ENCODE data around the gene PRPF38B.
A peak's percentile ranks its signal among the peaks of the same experiment; 100 is the strongest.
"Not testable (repeated sequence)": the region's sequence is repeated elsewhere in the genome, so short reads cannot be mapped to it uniquely, and the experiment has no call there.

PRPF38B gene, protein sequence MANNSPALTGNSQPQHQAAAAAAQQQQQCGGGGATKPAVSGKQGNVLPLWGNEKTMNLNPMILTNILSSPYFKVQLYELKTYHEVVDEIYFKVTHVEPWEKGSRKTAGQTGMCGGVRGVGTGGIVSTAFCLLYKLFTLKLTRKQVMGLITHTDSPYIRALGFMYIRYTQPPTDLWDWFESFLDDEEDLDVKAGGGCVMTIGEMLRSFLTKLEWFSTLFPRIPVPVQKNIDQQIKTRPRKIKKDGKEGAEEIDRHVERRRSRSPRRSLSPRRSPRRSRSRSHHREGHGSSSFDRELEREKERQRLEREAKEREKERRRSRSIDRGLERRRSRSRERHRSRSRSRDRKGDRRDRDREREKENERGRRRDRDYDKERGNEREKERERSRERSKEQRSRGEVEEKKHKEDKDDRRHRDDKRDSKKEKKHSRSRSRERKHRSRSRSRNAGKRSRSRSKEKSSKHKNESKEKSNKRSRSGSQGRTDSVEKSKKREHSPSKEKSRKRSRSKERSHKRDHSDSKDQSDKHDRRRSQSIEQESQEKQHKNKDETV

GRCh38 chr1:108691942-108692723 is at the start of gene PRPF38B:
PRPF38B (plus strand) TSS chr1:108692310; CDS start chr1:108692592, 282 bp downstream.
- peak; percentile 97 for DNase-seq

GRCh38 chr1:108643492-108644335 is 48.4 kb upstream of the PRPF38B start:
- DNase-seq, result peak; percentile 74

- no peak for DNase-seq
Measured at GRCh38 chr1:108644984-108645383, 47.1 kb upstream of the PRPF38B start.

DNA sequence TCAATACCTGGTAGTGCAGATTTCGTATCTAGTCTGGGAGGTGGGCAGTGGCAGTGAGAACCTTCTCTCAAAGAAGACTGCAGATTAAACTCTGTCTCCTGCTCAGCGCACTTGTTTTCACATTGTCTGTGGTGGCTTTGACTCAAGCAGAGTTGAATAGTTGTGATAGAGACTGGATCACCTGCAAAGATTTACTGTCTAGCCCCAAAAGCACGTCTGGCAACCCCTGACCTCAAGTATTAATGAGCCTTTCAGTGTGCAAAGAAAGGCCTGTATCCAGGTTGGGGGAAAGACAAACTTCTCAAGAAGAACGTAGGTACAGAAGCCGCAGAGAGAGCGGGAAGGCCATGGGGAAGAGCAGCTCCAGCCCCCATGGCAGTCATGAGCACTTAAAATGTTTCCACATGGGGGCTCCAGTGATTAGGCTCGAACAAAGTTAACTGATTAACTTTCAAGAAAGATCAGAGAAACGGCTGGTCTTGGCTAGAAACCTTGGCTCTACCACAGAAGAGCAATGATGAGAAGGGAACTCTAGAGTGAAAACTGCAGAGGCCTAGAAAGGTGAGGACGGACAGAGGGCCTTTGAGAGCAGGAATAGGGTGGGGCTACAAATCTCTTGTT is 46.4 kb upstream of the PRPF38B start:
- no peak for DNase-seq

GRCh38 chr1:108646265-108646647 is 45.9 kb upstream of the PRPF38B start:
- no peak for DNase-seq

- peak; percentile 35 for DNase-seq
Measured at GRCh38 chr1:108646648-108647269, 45.4 kb upstream of the PRPF38B start.

GRCh38 chr1:108653431-108654105 is 38.5 kb upstream of the PRPF38B start:
- no peak for DNase-seq

- no peak for DNase-seq
Measured at GRCh38 chr1:108657356-108658080, 34.6 kb upstream of the PRPF38B start.

- peak; percentile 89 for DNase-seq
Measured at GRCh38 chr1:108661030-108661609, 31.0 kb upstream of the PRPF38B start, which contains the start of gene HENMT1. HENMT1 (minus strand) TSS chr1:108661093; CDS start chr1:108659884, 1,209 bp downstream.

DNA sequence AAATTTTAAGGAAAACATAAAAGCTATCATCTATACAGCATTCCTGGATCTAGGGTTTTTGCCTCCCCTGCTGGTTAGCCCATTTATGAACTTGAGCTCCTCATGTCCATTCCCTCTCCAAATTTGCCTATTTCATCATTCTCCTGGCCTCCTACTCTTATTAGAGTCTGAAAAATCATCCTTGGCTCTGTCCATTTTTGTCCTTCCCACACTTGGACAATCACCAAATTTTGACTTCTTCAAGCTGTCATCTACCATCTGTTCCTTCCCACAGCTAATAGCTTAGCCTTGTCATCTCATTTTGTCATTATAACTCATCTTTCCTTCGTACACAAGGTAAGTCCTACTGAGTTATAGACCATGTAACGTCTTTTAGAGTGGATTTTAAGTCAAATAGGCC is 29.0 kb upstream of the PRPF38B start:
- DNase-seq, result no peak

- no peak for DNase-seq
Measured at GRCh38 chr1:108664481-108664880, 27.6 kb upstream of the PRPF38B start.

DNA sequence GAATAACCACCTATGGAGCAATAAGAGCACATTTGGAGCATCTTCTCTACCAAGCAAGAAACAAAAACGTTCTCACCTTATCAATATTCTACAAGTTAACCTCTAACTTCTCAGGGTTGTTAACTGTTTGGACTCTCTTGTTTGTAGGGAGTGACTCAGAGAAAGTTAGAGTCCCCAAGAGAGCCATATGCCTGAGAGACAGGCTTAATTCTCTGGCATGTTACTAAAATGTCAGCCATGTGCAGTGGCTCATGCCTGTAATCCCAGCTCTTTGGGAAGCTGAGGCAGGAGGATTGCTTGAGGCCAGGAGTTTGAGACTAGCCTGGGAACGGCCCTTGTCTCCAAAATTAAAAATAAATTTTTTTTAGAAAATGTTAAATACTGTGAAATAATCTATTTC is 27.0 kb upstream of the PRPF38B start:
- DNase-seq, result no peak

GRCh38 chr1:108665771-108666170 is 26.3 kb upstream of the PRPF38B start:
- DNase-seq, result no peak

DNA sequence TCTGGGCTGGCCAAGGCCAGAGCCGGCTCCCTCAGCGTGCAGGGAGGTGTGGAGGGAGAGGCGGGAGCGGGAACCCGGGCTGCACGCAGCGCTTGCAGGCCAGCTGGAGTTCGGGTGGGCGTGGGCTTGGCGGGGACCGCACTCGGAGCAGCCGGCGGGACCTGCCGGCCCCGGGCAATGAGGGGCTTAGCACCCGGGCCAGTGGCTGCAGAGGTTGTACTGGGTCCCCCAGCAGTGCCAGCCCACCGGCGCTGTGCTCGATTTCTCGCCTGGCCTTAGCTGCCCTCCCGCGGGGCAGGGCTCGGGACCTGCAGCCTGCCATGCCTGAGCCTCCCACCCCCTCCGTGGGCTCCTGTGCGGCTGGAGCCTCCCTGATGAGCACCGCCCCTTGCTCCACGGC is 24.7 kb upstream of the PRPF38B start:
- not testable (repeated sequence) for DNase-seq

GRCh38 chr1:108668777-108669176 is 23.3 kb upstream of the PRPF38B start:
- no peak for DNase-seq

DNA sequence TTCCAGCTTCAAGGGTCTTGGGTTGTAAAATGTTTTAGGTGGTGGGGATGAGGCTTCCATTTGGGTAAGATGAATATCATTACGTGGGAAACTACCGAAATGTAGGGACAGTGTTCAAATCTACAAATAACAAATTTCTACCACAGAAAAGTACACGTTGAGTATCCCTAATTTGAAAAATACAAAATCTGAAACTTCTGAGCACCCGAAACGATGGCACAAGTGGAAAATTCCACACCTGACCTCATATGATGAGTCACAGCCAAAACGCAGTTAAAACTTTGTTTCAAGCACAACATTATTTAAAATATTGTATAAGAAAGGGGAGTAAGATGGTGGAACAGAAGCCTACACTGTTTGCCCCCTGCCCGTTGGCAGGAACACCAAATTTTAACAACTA is 22.4 kb upstream of the PRPF38B start:
- no peak for DNase-seq

DNA sequence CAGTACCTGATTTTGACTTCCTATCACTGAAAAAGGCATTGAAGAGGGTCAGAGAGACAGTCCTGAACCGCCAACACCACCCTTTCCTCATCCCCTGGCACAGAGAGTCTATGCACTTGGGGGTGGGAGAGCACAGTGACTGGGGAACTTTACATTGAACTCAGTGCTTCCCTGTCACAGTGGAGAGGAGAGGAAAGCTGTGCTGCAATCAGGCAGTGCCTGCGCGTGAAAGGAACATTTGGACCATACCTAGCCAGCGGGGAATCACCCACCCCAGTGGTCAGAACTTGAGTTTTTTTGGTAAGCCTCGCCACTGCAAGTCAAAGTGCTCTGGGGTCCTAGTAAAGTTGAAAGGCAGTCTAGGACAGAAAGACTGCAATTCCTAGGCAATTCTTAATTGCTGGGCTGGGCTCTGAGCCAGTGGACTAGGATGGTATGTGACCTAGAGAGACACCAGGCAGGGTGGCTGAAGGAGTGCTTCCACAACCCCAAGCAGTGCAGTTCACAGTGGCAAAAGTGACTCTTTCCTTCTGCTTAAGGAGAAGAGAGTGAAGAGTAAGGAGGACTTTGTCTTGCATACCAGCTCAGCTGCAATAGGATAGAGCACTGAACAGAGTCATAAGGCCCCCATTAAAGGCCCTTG is 21.9 kb upstream of the PRPF38B start:
- DNase-seq, result no peak

- no peak for DNase-seq
Measured at GRCh38 chr1:108671143-108671542, 21.0 kb upstream of the PRPF38B start.

DNA sequence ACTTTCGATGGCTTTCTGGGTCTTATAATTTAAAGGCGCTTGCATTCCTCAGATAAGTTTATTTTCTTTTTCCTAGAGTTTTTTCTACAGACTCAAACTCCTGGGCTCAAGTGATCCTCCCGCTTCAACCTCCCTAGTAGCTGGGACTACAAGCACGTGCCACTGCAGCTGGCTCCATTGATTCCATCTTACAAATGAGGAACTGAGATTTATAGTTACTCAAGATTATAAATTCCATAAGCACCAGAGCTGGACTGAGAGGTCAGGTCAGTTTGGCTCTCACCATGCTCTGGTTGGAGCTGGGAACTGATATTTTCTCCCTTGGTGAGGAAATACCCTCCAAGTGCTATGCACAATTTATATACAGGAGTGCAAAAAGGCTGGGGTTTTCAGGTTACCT is 13.4 kb upstream of the PRPF38B start:
- no peak for DNase-seq

Data from DMS53 (cell line).